ENCODE data around the gene ENG. TPM values are rescaled to one million over a fixed set of nuclear protein-coding genes. Genes with fewer than 3 reads are reported as not detected.
A peak's percentile ranks its signal among the peaks of the same experiment; 100 is the strongest.

ENG gene
- polyA plus RNA-seq, 1 of the 3 experiments (the other 2 are of a cell fraction): 18.8 TPM

DNA sequence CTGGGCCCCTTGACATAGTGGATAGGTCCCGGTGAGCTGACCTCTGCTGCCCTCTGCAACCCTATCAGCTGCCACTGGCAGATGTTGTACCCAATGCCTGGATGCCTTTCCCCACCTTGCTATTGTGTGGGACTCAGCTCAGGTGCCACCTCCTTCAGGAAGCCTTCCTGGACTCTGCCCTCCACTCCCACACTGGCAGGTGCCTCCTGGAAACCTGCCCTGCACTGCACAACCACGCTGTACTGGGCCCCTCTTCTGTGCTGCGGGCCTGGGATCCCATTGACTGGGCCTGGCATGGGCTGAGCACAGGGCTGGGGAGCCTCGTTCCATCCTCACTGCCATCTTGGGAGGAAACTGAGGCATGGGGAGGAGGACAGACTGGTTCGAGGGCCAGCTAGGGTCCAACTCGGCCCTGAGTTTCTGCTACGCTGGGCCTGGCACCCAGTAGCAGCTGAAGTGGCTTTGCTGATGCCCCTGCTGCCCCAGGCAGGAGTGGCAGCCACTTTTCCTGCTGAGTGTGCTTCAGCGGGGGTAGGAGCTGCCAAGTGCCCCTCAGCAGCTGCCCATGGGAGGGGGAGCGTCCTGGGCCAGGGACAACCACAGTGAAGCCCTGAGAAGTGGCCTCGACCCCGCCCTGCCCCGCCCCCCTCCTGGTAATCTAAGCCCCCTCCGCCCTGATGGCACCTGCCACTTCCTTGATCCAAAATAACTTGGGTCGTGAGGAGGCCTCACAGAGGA lies 21.7 kb upstream of the ENG start (continued):
- TF ChIP-seq, protein P1, sequence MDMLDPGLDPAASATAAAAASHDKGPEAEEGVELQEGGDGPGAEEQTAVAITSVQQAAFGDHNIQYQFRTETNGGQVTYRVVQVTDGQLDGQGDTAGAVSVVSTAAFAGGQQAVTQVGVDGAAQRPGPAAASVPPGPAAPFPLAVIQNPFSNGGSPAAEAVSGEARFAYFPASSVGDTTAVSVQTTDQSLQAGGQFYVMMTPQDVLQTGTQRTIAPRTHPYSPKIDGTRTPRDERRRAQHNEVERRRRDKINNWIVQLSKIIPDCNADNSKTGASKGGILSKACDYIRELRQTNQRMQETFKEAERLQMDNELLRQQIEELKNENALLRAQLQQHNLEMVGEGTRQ (IDR thresholded peaks at IDR 0.05; ENCODE audit: borderline replicate concordance, low read depth, low read length): no peak
- TF ChIP-seq EP300 (IDR thresholded peaks at IDR 0.05; ENCODE audit: borderline replicate concordance in 1 of 2, low read depth in 1 of 2, low read length in 1 of 2) (no peak), MEF2A (IDR thresholded peaks at IDR 0.05; ENCODE audit: borderline replicate concordance, low read depth) (no peak), RXRA (IDR thresholded peaks at IDR 0.05; ENCODE audit: borderline replicate concordance, low read depth) (no peak)

DNA sequence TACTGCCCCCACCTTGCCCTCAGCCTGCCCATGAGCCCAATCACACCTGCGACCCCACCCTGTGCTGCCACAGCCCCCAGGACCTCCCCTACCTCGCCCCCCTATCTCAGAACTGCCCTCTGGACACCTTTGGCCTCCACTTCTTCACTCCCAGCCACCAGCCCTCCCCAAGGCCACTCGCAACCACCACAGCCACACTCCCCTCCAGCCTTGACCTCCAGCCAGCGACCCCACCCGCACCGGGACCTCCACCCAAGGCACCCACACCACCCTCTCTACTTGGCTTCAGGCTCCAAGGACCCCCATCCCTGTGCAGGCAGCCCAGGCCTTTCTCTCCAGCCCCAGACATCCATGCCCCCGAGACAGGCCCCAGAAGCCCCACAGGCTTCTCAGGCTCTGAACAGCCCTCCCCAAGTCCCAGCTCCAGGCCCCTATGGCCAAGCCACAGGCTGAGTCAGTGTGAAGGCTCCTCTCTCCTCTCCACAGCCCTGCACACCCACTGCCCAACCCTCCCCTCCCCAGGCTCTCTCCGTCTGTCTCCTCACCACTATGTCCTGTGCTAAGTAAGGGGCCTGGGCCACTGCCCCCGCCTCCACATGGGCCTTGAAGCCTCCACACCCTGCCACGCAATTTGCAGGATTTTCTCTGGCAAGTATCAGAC lies 21.0 kb upstream of the ENG start:
- H3K27me3 ChIP-seq (ENCODE audit: insufficient read depth): no peaks in the 10 kb centered on the region
- no peak overlapping the region for H2AFZ ChIP-seq (ENCODE audit: low read depth)
- H3K36me3 ChIP-seq (replicated peaks in 1 of 2; ENCODE audit: control insufficient read depth in 1 of 2, insufficient read depth in 2 of 2, low read length in 1 of 2): peaks cover 0 to 12% of the 10 kb centered on the region in 2 experiments
- H3F3A ChIP-seq (replicated peaks; ENCODE audit: insufficient read depth): peaks cover 2% of the 10 kb centered on the region
- no peak for DNase-seq
- H3K9ac ChIP-seq: no peak overlapping the region
- no peak overlapping the region for H3K4me3 ChIP-seq (ENCODE audit: low read depth in 2 of 2, low read length in 1 of 2)
- H3K4me2 ChIP-seq: peak overlapping the region; percentile 33; the same call in 1 of the 2 replicates
- POLR2A ChIA-PET: no interaction called here
- peaks cover 9 to 39% of the 10 kb centered on the region in 2 experiments; a peak in 2 of 4 replicates for H3K4me1 ChIP-seq (ENCODE audit: control insufficient read depth in 1 of 2, insufficient read depth in 2 of 2, low read depth in 1 of 2, low read length in 1 of 2)
- peaks cover 7% of the 10 kb centered on the region; the same call in 1 of the 2 replicates for H3K79me2 ChIP-seq (ENCODE audit: insufficient read depth)
- H3K9me2 ChIP-seq: no peaks in the 10 kb centered on the region
- no peaks in the 10 kb centered on the region for H3K9me3 ChIP-seq
- no peak overlapping the region for H3K27ac ChIP-seq (ENCODE audit: low read depth in 2 of 2, low read length in 1 of 2)
- CTCF ChIA-PET: interaction anchor here (5.9 kb wide), 1 partner anchor 45 kb away, joined by 31 read pairs; no protein-coding TSS in a partner anchor
- no peaks in the 10 kb centered on the region for H4K20me1 ChIP-seq (ENCODE audit: insufficient read depth)
- WGBS (ENCODE audit: low lambda C conversion rate): 88% methylated on average over 10 of the region's 10 CpGs
- TF ChIP-seq SIN3A (IDR thresholded peaks at IDR 0.05; ENCODE audit: borderline replicate concordance, low read depth, low read length) (no peak), MEF2A (IDR thresholded peaks at IDR 0.05; ENCODE audit: borderline replicate concordance, low read depth) (no peak), ELF1 (IDR thresholded peaks at IDR 0.05) (no peak), JUND (IDR thresholded peaks at IDR 0.05) (no peak), CHD2 (IDR thresholded peaks at IDR 0.05; ENCODE audit: low read length, partially characterized antibody) (no peak), FOSL2 (IDR thresholded peaks at IDR 0.05; ENCODE audit: borderline replicate concordance, low read depth) (no peak), MXI1 (IDR thresholded peaks at IDR 0.05; ENCODE audit: low read depth, low read length) (no peak), GATA2 (CRISPR knock-in tag; IDR thresholded peaks at IDR 0.05) (no peak), RFX5 (IDR thresholded peaks at IDR 0.05; ENCODE audit: low read length) (no peak), SMC3 (IDR thresholded peaks at IDR 0.05; ENCODE audit: low read depth, low read length) (no peak), NFIC (IDR thresholded peaks at IDR 0.05; ENCODE audit: borderline replicate concordance) (no peak), FOXJ3 (CRISPR knock-in tag; IDR thresholded peaks at IDR 0.05) (no peak), FOXM1 (IDR thresholded peaks at IDR 0.05; ENCODE audit: low read depth) (no peak), EP300 (IDR thresholded peaks at IDR 0.05; ENCODE audit: borderline replicate concordance in 1 of 2, low read depth in 1 of 2, low read length in 1 of 2) (no peak)
- TF ChIP-seq, protein P2, sequence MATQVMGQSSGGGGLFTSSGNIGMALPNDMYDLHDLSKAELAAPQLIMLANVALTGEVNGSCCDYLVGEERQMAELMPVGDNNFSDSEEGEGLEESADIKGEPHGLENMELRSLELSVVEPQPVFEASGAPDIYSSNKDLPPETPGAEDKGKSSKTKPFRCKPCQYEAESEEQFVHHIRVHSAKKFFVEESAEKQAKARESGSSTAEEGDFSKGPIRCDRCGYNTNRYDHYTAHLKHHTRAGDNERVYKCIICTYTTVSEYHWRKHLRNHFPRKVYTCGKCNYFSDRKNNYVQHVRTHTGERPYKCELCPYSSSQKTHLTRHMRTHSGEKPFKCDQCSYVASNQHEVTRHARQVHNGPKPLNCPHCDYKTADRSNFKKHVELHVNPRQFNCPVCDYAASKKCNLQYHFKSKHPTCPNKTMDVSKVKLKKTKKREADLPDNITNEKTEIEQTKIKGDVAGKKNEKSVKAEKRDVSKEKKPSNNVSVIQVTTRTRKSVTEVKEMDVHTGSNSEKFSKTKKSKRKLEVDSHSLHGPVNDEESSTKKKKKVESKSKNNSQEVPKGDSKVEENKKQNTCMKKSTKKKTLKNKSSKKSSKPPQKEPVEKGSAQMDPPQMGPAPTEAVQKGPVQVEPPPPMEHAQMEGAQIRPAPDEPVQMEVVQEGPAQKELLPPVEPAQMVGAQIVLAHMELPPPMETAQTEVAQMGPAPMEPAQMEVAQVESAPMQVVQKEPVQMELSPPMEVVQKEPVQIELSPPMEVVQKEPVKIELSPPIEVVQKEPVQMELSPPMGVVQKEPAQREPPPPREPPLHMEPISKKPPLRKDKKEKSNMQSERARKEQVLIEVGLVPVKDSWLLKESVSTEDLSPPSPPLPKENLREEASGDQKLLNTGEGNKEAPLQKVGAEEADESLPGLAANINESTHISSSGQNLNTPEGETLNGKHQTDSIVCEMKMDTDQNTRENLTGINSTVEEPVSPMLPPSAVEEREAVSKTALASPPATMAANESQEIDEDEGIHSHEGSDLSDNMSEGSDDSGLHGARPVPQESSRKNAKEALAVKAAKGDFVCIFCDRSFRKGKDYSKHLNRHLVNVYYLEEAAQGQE (IDR thresholded peaks at IDR 0.05; ENCODE audit: low read depth, low read length): no peak
- TF ChIP-seq, protein P3, sequence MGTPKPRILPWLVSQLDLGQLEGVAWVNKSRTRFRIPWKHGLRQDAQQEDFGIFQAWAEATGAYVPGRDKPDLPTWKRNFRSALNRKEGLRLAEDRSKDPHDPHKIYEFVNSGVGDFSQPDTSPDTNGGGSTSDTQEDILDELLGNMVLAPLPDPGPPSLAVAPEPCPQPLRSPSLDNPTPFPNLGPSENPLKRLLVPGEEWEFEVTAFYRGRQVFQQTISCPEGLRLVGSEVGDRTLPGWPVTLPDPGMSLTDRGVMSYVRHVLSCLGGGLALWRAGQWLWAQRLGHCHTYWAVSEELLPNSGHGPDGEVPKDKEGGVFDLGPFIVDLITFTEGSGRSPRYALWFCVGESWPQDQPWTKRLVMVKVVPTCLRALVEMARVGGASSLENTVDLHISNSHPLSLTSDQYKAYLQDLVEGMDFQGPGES (IDR thresholded peaks at IDR 0.05; ENCODE audit: low read depth, low read length): no peak
- TF ChIP-seq, protein P4, sequence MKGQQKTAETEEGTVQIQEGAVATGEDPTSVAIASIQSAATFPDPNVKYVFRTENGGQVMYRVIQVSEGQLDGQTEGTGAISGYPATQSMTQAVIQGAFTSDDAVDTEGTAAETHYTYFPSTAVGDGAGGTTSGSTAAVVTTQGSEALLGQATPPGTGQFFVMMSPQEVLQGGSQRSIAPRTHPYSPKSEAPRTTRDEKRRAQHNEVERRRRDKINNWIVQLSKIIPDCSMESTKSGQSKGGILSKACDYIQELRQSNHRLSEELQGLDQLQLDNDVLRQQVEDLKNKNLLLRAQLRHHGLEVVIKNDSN (IDR thresholded peaks at IDR 0.05; ENCODE audit: borderline replicate concordance, low read depth): no peak
- TF ChIP-seq, protein P5, sequence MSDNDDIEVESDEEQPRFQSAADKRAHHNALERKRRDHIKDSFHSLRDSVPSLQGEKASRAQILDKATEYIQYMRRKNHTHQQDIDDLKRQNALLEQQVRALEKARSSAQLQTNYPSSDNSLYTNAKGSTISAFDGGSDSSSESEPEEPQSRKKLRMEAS (IDR thresholded peaks at IDR 0.05; ENCODE audit: low read depth): no peak
- TF ChIP-seq, protein P6, sequence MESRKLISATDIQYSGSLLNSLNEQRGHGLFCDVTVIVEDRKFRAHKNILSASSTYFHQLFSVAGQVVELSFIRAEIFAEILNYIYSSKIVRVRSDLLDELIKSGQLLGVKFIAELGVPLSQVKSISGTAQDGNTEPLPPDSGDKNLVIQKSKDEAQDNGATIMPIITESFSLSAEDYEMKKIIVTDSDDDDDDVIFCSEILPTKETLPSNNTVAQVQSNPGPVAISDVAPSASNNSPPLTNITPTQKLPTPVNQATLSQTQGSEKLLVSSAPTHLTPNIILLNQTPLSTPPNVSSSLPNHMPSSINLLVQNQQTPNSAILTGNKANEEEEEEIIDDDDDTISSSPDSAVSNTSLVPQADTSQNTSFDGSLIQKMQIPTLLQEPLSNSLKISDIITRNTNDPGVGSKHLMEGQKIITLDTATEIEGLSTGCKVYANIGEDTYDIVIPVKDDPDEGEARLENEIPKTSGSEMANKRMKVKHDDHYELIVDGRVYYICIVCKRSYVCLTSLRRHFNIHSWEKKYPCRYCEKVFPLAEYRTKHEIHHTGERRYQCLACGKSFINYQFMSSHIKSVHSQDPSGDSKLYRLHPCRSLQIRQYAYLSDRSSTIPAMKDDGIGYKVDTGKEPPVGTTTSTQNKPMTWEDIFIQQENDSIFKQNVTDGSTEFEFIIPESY (IDR thresholded peaks at IDR 0.05; ENCODE audit: borderline replicate concordance, low read depth): no peak

Data from SK-N-SH (cell line).